Uterus (tissue), 2 donors: Measurements from ENCODE around the gene FLYWCH1.

ENCODE experiments used
- CTCF ChIP-seq, 4 experiments: fragments of 200-600 bp in 2 of 4; fragments of 450-650 bp in 2 of 4; sonication (generic) in 2 of 4; IDR thresholded peaks; one replicate each; pipeline ENCODE4 v1.5.1; 2016 to 2019; ENCODE audit warnings: antibody characterized with exemption in 4 of 4, mild to moderate bottlenecking in 2 of 4, moderate library complexity in 1 of 4
- POLR2A ChIP-seq, 2 donors: fragments of 450-650 bp; IDR thresholded peaks; one replicate each; pipeline ENCODE4 v1.6.1; 2016; ENCODE audit warnings: antibody characterized with exemption in 2 of 2, mild to moderate bottlenecking in 1 of 2, moderate library complexity in 1 of 2

DNA sequence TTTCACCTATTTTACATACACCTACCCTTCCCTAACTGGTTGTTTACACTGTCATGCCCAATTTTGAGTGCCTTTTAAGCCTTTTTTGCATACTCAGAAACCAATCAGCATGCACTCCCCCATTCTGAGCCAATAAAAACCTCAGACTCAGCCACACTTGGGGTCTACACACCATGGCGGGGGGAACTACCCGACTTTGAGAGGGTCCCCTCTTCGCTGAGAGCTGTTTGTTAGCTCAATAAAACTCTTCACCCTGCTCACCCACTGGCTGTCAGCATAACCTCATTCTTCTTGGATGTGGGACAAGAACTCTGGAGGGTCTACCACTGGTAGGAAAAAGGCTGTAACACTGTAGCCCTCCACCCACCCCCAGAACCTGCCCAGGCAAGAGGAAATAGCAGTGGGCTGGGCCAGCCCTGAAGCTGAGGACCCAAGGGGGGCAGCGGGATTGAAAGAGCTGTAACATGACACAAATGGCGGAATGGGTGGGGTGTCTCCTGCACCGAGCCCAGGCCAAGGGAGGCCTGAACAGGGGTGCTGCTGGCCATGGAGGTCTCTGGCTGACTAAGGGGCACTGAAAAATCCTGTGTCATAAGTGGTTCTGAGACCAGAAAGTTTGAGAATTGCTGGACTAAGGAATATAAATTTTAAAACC, 31.8 kb upstream of the FLYWCH1 start:
- TF ChIP-seq CTCF (IDR thresholded peaks at IDR 0.05), result no peak
- TF ChIP-seq POLR2A (IDR thresholded peaks at IDR 0.05), result no peak
